ENCODE measurements around the gene UXT. TPM values are rescaled to one million over a fixed set of nuclear protein-coding genes. Genes with fewer than 3 reads are reported as not detected.
"Not testable (repeated sequence)": the region's sequence is repeated elsewhere in the genome, so short reads cannot be mapped to it uniquely, and the experiment has no call there.

UXT gene
- total and polyA plus RNA-seq, 2 experiments from 2014 or later, result 58.4 to 141 TPM

DNA sequence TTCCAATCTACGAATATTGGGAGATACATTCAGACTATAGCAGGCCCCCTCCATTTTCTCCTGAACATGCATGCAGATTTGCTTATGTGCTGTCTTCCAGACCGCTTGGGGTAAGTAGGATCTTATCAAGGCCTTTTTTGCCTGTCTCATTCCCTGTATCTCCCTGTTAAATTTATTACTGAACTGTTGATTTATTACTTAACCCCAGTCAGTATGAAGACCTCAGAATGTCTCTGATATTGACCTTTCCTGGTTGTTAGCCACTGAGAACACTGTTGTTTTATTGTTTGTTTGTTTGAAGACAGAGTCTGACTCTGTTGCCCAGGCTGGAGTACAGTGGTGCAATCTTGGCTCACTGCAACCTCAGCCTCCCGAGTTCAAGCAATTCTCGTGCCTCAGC, 6.8 kb upstream of the UXT start:
- H3K27me3 ChIP-seq (ENCODE audit: insufficient read depth); H3K36me3 Mint-ChIP-seq (ENCODE audit: low read depth); H3K4me3 Mint-ChIP-seq; H3K4me1 ChIP-seq (ENCODE audit: insufficient read depth); ATAC-seq; H3F3A ChIP-seq (replicated peaks; ENCODE audit: low read depth); H4K20me1 ChIP-seq (replicated peaks; ENCODE audit: insufficient read depth); H3K4me2 ChIP-seq; DNase-seq (ENCODE audit: low spot score); H3K9me2 ChIP-seq (ENCODE audit: insufficient read depth); H3K79me2 ChIP-seq (replicated peaks; ENCODE audit: insufficient read depth); H3K4me1 Mint-ChIP-seq; H2AFZ ChIP-seq; H3K9me3 Mint-ChIP-seq; H3K36me3 ChIP-seq (ENCODE audit: insufficient read depth); H3K27ac Mint-ChIP-seq; H3K27ac ChIP-seq (ENCODE audit: low read depth); H3K4me3 ChIP-seq; H3K27me3 Mint-ChIP-seq (ENCODE audit: insufficient read depth, low read depth, poor library complexity): not testable (repeated sequence)

DNA sequence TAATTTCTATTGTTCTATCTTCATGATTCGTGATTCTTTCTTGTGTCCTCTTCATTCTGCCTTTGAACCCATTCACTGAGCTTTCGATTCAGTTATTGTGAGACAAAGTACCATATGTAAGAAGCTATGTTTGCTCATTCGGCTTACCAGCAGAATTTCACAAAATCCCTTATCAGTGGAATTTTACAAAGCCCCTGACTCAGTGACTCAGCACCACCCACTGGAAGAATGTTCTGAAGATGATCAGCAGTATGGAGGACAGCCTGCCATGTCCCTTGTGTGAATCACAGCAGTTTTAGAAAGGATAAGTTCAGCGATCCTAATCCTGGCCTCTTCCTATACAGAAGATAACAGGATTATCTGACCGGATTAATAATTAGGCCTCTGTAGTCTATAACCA, 5.8 kb upstream of the UXT start:
- H3K9me2 ChIP-seq (ENCODE audit: insufficient read depth), result no peaks in the 10 kb centered on the region
- no peak overlapping the region for H3K27ac Mint-ChIP-seq
- H3K4me1 ChIP-seq (ENCODE audit: insufficient read depth), result no peaks in the 10 kb centered on the region
- no peak for ATAC-seq
- peaks cover 9% of the 10 kb centered on the region; the same call in 1 of the 2 replicates for H3K27me3 ChIP-seq (ENCODE audit: insufficient read depth)
- no peak for TF ChIP-seq EZH2 (IDR thresholded peaks at IDR 0.05; ENCODE audit: low read depth, unreplicated experiment)
- no peak for TF ChIP-seq JUNB (IDR thresholded peaks at IDR 0.05; ENCODE audit: unreplicated experiment)
- no peak for TF ChIP-seq REST (IDR thresholded peaks at IDR 0.05; ENCODE audit: unreplicated experiment)
- TF ChIP-seq, protein P1, sequence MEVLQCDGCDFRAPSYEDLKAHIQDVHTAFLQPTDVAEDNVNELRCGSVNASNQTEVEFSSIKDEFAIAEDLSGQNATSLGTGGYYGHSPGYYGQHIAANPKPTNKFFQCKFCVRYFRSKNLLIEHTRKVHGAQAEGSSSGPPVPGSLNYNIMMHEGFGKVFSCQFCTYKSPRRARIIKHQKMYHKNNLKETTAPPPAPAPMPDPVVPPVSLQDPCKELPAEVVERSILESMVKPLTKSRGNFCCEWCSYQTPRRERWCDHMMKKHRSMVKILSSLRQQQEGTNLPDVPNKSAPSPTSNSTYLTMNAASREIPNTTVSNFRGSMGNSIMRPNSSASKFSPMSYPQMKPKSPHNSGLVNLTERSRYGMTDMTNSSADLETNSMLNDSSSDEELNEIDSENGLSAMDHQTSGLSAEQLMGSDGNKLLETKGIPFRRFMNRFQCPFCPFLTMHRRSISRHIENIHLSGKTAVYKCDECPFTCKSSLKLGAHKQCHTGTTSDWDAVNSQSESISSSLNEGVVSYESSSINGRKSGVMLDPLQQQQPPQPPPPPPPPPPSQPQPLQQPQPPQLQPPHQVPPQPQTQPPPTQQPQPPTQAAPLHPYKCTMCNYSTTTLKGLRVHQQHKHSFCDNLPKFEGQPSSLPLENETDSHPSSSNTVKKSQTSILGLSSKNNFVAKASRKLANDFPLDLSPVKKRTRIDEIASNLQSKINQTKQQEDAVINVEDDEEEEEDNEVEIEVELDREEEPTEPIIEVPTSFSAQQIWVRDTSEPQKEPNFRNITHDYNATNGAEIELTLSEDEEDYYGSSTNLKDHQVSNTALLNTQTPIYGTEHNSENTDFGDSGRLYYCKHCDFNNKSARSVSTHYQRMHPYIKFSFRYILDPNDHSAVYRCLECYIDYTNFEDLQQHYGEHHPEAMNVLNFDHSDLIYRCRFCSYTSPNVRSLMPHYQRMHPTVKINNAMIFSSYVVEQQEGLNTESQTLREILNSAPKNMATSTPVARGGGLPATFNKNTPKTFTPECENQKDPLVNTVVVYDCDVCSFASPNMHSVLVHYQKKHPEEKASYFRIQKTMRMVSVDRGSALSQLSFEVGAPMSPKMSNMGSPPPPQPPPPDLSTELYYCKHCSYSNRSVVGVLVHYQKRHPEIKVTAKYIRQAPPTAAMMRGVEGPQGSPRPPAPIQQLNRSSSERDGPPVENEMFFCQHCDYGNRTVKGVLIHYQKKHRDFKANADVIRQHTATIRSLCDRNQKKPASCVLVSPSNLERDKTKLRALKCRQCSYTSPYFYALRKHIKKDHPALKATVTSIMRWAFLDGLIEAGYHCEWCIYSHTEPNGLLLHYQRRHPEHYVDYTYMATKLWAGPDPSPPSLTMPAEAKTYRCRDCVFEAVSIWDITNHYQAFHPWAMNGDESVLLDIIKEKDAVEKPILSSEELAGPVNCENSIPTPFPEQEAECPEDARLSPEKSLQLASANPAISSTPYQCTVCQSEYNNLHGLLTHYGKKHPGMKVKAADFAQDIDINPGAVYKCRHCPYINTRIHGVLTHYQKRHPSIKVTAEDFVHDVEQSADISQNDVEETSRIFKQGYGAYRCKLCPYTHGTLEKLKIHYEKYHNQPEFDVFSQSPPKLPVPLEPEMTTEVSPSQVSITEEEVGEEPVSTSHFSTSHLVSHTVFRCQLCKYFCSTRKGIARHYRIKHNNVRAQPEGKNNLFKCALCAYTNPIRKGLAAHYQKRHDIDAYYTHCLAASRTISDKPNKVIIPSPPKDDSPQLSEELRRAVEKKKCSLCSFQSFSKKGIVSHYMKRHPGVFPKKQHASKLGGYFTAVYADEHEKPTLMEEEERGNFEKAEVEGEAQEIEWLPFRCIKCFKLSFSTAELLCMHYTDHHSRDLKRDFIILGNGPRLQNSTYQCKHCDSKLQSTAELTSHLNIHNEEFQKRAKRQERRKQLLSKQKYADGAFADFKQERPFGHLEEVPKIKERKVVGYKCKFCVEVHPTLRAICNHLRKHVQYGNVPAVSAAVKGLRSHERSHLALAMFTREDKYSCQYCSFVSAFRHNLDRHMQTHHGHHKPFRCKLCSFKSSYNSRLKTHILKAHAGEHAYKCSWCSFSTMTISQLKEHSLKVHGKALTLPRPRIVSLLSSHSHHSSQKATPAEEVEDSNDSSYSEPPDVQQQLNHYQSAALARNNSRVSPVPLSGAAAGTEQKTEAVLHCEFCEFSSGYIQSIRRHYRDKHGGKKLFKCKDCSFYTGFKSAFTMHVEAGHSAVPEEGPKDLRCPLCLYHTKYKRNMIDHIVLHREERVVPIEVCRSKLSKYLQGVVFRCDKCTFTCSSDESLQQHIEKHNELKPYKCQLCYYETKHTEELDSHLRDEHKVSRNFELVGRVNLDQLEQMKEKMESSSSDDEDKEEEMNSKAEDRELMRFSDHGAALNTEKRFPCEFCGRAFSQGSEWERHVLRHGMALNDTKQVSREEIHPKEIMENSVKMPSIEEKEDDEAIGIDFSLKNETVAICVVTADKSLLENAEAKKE (CRISPR knock-in tag; IDR thresholded peaks at IDR 0.05), result no peak
- no peak for TF ChIP-seq EZH2phosphoT487 (IDR thresholded peaks at IDR 0.05; ENCODE audit: unreplicated experiment)
- no peak for TF ChIP-seq ZNF331 (CRISPR knock-in tag; IDR thresholded peaks at IDR 0.05; ENCODE audit: low read depth)
- no peak for TF ChIP-seq STAT1 (IDR thresholded peaks at IDR 0.05; ENCODE audit: unreplicated experiment)
- TF ChIP-seq CREB1 (CRISPR knock-in tag; IDR thresholded peaks at IDR 0.05; ENCODE audit: low read depth), result no peak
- TF ChIP-seq, protein P2, sequence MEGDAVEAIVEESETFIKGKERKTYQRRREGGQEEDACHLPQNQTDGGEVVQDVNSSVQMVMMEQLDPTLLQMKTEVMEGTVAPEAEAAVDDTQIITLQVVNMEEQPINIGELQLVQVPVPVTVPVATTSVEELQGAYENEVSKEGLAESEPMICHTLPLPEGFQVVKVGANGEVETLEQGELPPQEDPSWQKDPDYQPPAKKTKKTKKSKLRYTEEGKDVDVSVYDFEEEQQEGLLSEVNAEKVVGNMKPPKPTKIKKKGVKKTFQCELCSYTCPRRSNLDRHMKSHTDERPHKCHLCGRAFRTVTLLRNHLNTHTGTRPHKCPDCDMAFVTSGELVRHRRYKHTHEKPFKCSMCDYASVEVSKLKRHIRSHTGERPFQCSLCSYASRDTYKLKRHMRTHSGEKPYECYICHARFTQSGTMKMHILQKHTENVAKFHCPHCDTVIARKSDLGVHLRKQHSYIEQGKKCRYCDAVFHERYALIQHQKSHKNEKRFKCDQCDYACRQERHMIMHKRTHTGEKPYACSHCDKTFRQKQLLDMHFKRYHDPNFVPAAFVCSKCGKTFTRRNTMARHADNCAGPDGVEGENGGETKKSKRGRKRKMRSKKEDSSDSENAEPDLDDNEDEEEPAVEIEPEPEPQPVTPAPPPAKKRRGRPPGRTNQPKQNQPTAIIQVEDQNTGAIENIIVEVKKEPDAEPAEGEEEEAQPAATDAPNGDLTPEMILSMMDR (conservative IDR thresholded peaks at IDR 0.05; ENCODE audit: low read depth in 2 of 2), result no peak
- TF ChIP-seq, protein P3, sequence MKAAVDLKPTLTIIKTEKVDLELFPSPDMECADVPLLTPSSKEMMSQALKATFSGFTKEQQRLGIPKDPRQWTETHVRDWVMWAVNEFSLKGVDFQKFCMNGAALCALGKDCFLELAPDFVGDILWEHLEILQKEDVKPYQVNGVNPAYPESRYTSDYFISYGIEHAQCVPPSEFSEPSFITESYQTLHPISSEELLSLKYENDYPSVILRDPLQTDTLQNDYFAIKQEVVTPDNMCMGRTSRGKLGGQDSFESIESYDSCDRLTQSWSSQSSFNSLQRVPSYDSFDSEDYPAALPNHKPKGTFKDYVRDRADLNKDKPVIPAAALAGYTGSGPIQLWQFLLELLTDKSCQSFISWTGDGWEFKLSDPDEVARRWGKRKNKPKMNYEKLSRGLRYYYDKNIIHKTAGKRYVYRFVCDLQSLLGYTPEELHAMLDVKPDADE (IDR thresholded peaks at IDR 0.05), result no peak
- no peak overlapping the region for H2AFZ ChIP-seq
- no peaks in the 10 kb centered on the region for H3F3A ChIP-seq (replicated peaks; ENCODE audit: low read depth)
- H3K9me3 Mint-ChIP-seq, result peaks cover 3% of the 10 kb centered on the region; the same call in 1 of the 3 replicates
- DNase-seq (ENCODE audit: low spot score), result no peak
- H3K36me3 ChIP-seq (ENCODE audit: insufficient read depth), result no peaks in the 10 kb centered on the region
- H3K27me3 Mint-ChIP-seq (ENCODE audit: insufficient read depth, low read depth, poor library complexity), result peaks cover 7% of the 10 kb centered on the region
- H3K4me1 Mint-ChIP-seq, result no peaks in the 10 kb centered on the region
- H3K79me2 ChIP-seq (replicated peaks; ENCODE audit: insufficient read depth), result no peaks in the 10 kb centered on the region
- no peaks in the 10 kb centered on the region for H3K36me3 Mint-ChIP-seq (ENCODE audit: low read depth)
- no peak overlapping the region for H3K4me2 ChIP-seq
- H4K20me1 ChIP-seq (replicated peaks; ENCODE audit: insufficient read depth), result no peaks in the 10 kb centered on the region
- no peak overlapping the region for H3K27ac ChIP-seq (ENCODE audit: low read depth)
- H3K4me3 Mint-ChIP-seq, result no peak overlapping the region
- no peak overlapping the region for H3K4me3 ChIP-seq
